Measurements from ENCODE around the gene CCL15.

DNA sequence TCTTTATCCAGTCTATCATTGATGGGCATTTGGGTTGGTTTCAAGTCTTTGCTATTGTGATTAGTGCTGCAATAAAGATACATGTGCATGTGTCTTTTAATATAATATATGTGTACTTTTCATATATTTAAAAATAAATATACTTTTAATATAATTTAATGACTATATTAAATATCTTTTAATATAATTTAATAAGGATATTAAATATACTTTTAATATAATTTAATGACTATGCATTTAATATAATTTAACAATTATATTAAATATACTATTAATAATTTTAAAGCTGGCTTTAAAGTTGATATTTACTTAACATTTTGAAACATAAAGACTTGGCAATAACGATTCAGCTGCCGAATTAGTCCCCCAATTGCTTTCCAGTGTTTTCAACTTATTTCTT, 15.2 kb upstream of the CCL15 start:
- no peak for TF ChIP-seq CTCF (IDR thresholded peaks at IDR 0.05)
- TF ChIP-seq POLR2AphosphoS5 (IDR thresholded peaks at IDR 0.05), result no peak

Data from upper lobe of left lung (tissue), 4 donors.